Epidermal melanocyte (primary cell): ENCODE data around the gene TAGLN3.

Experiments used
- DNase-seq: peaks from one replicate; pipeline ENCODE4 v3.0.0; 2011; ENCODE audit warnings: low spot score; ENCODE audit not compliant: insufficient read length

Gene TAGLN3

GRCh38 chr3:112043621-112044201 lies 45.0 kb downstream of the TAGLN3 start:
- DNase-seq = peak; percentile 56

- DNase-seq = no peak
Observed at GRCh38 chr3:112046599-112046998, 47.9 kb downstream of the TAGLN3 start.

- DNase-seq = no peak
Observed at GRCh38 chr3:112047264-112047663, 48.5 kb downstream of the TAGLN3 start.

GRCh38 chr3:112048911-112049310 lies 50.2 kb downstream of the TAGLN3 start:
- no peak for DNase-seq

- DNase-seq = no peak
Observed at GRCh38 chr3:112053229-112053628, 54.5 kb downstream of the TAGLN3 start.

GRCh38 chr3:112056451-112056929 lies 57.8 kb downstream of the TAGLN3 start:
- no peak for DNase-seq

- DNase-seq = no peak
Observed at GRCh38 chr3:112059497-112059896, 60.8 kb downstream of the TAGLN3 start.

GRCh38 chr3:112061152-112061551 lies 62.4 kb downstream of the TAGLN3 start:
- no peak for DNase-seq
